ENCODE results near the gene CDH13. TPM values are rescaled to one million over a fixed set of nuclear protein-coding genes. Genes with fewer than 3 reads are reported as not detected.

CDH13 gene
- total and polyA plus RNA-seq, 9 of the 15 experiments (the other 6 are each of a cell fraction or from before 2014, with no cell fraction given): 0.03 TPM; not detected in 8

DNA sequence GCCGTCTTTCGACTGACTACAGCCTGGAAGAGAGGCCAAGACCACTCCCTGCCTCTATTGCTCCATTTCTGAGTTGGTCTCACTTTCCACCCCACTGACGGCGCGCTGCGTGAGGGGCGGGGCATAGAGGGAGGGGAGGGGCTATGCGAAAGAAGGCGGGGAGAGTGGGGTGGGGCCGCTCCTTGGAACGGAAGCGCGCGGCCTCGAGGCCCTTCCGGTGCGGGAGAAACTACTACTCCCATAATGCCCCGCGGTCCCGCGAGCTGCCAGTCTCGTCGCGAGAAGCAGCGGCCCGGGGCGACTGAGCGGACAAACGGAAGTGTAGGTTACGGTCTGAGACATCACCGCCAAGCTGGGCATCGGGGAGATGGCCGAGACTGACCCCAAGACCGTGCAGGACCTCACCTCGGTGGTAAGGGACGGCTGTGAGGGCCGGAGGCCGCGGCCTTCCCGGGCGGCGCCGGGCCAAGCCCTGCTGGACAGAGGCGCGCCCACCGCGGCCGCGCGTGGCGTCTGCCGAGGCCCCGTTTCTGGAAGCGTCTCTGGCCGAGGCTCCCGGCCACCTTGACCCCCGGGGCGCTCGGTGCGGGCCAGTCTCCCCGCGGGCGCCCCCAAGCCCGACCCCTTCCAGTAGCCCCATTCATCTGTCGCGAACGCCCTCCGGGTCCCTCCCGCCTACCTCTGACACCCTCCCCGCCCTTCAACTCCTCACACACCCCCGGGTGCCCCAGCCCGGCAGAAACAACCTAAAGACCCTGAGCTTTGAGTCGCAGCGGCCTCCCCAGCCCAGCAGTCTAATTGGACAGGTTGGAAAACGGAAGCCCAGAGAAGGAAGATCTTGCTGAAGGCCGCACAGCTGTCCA, 1181.2 kb downstream of the CDH13 start, which contains the start of gene HSBP1 (continued):
- TF ChIP-seq, protein P1, sequence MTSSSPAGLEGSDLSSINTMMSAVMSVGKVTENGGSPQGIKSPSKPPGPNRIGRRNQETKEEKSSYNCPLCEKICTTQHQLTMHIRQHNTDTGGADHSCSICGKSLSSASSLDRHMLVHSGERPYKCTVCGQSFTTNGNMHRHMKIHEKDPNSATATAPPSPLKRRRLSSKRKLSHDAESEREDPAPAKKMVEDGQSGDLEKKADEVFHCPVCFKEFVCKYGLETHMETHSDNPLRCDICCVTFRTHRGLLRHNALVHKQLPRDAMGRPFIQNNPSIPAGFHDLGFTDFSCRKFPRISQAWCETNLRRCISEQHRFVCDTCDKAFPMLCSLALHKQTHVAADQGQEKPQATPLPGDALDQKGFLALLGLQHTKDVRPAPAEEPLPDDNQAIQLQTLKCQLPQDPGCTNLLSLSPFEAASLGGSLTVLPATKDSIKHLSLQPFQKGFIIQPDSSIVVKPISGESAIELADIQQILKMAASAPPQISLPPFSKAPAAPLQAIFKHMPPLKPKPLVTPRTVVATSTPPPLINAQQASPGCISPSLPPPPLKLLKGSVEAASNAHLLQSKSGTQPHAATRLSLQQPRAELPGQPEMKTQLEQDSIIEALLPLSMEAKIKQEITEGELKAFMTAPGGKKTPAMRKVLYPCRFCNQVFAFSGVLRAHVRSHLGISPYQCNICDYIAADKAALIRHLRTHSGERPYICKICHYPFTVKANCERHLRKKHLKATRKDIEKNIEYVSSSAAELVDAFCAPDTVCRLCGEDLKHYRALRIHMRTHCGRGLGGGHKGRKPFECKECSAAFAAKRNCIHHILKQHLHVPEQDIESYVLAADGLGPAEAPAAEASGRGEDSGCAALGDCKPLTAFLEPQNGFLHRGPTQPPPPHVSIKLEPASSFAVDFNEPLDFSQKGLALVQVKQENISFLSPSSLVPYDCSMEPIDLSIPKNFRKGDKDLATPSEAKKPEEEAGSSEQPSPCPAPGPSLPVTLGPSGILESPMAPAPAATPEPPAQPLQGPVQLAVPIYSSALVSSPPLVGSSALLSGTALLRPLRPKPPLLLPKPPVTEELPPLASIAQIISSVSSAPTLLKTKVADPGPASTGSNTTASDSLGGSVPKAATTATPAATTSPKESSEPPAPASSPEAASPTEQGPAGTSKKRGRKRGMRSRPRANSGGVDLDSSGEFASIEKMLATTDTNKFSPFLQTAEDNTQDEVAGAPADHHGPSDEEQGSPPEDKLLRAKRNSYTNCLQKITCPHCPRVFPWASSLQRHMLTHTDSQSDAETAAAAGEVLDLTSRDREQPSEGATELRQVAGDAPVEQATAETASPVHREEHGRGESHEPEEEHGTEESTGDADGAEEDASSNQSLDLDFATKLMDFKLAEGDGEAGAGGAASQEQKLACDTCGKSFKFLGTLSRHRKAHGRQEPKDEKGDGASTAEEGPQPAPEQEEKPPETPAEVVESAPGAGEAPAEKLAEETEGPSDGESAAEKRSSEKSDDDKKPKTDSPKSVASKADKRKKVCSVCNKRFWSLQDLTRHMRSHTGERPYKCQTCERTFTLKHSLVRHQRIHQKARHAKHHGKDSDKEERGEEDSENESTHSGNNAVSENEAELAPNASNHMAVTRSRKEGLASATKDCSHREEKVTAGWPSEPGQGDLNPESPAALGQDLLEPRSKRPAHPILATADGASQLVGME (CRISPR knock-in tag; IDR thresholded peaks at IDR 0.05): peak; percentile 75; the same call in 1 of the 2 replicates
- no peak for TF ChIP-seq ZFP1 (CRISPR knock-in tag; IDR thresholded peaks at IDR 0.05)
- TF ChIP-seq HNRNPUL1 (IDR thresholded peaks at IDR 0.05; ENCODE audit: low read length): no peak
- TF ChIP-seq, protein P2, sequence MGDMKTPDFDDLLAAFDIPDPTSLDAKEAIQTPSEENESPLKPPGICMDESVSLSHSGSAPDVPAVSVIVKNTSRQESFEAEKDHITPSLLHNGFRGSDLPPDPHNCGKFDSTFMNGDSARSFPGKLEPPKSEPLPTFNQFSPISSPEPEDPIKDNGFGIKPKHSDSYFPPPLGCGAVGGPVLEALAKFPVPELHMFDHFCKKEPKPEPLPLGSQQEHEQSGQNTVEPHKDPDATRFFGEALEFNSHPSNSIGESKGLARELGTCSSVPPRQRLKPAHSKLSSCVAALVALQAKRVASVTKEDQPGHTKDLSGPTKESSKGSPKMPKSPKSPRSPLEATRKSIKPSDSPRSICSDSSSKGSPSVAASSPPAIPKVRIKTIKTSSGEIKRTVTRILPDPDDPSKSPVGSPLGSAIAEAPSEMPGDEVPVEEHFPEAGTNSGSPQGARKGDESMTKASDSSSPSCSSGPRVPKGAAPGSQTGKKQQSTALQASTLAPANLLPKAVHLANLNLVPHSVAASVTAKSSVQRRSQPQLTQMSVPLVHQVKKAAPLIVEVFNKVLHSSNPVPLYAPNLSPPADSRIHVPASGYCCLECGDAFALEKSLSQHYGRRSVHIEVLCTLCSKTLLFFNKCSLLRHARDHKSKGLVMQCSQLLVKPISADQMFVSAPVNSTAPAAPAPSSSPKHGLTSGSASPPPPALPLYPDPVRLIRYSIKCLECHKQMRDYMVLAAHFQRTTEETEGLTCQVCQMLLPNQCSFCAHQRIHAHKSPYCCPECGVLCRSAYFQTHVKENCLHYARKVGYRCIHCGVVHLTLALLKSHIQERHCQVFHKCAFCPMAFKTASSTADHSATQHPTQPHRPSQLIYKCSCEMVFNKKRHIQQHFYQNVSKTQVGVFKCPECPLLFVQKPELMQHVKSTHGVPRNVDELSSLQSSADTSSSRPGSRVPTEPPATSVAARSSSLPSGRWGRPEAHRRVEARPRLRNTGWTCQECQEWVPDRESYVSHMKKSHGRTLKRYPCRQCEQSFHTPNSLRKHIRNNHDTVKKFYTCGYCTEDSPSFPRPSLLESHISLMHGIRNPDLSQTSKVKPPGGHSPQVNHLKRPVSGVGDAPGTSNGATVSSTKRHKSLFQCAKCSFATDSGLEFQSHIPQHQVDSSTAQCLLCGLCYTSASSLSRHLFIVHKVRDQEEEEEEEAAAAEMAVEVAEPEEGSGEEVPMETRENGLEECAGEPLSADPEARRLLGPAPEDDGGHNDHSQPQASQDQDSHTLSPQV (IDR thresholded peaks at IDR 0.05): no peak
- no peak for TF ChIP-seq MEIS2 (IDR thresholded peaks at IDR 0.05; ENCODE audit: partially characterized antibody)
- peak; percentile 31; the same call in 1 of the 2 replicates for TF ChIP-seq ZNF224 (CRISPR knock-in tag; IDR thresholded peaks at IDR 0.05)
- TF ChIP-seq SIX5 (IDR thresholded peaks at IDR 0.05; ENCODE audit: borderline replicate concordance in 1 of 2, insufficient read depth in 1 of 2, low read depth in 1 of 2, low read length in 2 of 2): peak; percentile 75 to 81
- TF ChIP-seq L3MBTL2 (IDR thresholded peaks at IDR 0.05): peak; percentile 90
- TF ChIP-seq SIN3B (IDR thresholded peaks at IDR 0.05; ENCODE audit: low read depth): peak; percentile 72; the same call in 1 of the 2 replicates
- TF ChIP-seq, protein P3, sequence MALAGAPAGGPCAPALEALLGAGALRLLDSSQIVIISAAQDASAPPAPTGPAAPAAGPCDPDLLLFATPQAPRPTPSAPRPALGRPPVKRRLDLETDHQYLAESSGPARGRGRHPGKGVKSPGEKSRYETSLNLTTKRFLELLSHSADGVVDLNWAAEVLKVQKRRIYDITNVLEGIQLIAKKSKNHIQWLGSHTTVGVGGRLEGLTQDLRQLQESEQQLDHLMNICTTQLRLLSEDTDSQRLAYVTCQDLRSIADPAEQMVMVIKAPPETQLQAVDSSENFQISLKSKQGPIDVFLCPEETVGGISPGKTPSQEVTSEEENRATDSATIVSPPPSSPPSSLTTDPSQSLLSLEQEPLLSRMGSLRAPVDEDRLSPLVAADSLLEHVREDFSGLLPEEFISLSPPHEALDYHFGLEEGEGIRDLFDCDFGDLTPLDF (CRISPR knock-in tag; IDR thresholded peaks at IDR 0.05): no peak
- TF ChIP-seq HMG20B (CRISPR knock-in tag; IDR thresholded peaks at IDR 0.05): no peak
- TF ChIP-seq ZSCAN32 (CRISPR knock-in tag; IDR thresholded peaks at IDR 0.05): no peak
- no peak for TF ChIP-seq FOXK1 (CRISPR knock-in tag; IDR thresholded peaks at IDR 0.05; ENCODE audit: borderline replicate concordance)

Data from K562 (cell line).